GM12874 (cell line): ENCODE measurements around the gene IGLON5.

Experiments used
- CTCF ChIP-seq: IDR thresholded peaks from 2 replicates; pipeline ENCODE4 v1.5.1; 2011; ENCODE audit warnings: low read depth, mild to moderate bottlenecking, control low read depth, low read length, moderate library complexity; ENCODE audit not compliant: insufficient read depth

The IGLON5 gene

GRCh38 chr19:51311351-51312257, at the start of gene IGLON5:
IGLON5 (plus strand) TSS chr19:51311644; CDS start chr19:51311848, 204 bp downstream.
- no peak for TF ChIP-seq CTCF

GRCh38 chr19:51263808-51264207, 47.6 kb upstream of the IGLON5 start:
- TF ChIP-seq CTCF, result no peak

GRCh38 chr19:51271067-51271466, 40.4 kb upstream of the IGLON5 start:
- no peak for TF ChIP-seq CTCF

- no peak for TF ChIP-seq CTCF
These were observed 39.1 kb upstream of the IGLON5 start for GRCh38 chr19:51272183-51272810.

- no peak for TF ChIP-seq CTCF
These were observed 37.2 kb upstream of the IGLON5 start for GRCh38 chr19:51274049-51274770.

- no peak for TF ChIP-seq CTCF
These were observed 34.3 kb upstream of the IGLON5 start for GRCh38 chr19:51277112-51277511.

- no peak for TF ChIP-seq CTCF
These were observed 29.1 kb upstream of the IGLON5 start for GRCh38 chr19:51282335-51282734.
